Thoracic aorta (tissue), 2 donors: ENCODE data around the gene MOB3C. TPM values are rescaled to one million over a fixed set of nuclear protein-coding genes. Genes with fewer than 3 reads are reported as not detected.

Experiments used
- ATAC-seq: fragments of 150-250 bp; one replicate; pipeline ENCODE4 v1.8.0; 2017; ENCODE audit warnings: low read depth; ENCODE audit not compliant: insufficient number of reproducible peaks, low FRiP score
- DNase-seq: peaks from one replicate; pipeline ENCODE4 v3.0.0-alpha.2; 2020; ENCODE audit warnings: low spot score
- H3K27ac ChIP-seq, 2 donors: fragments of 200-600 bp; sonication (generic); 1 replicate in 1 of 2; 2 replicates in 1 of 2; pipeline ENCODE4 v1.5.1; 2016; ENCODE audit warnings: mild to moderate bottlenecking in 2 of 2, moderate library complexity in 2 of 2
- H3K27me3 ChIP-seq: fragments of 200-600 bp; sonication (generic); replicated peaks from 2 replicates; pipeline ENCODE4 v1.6.0; 2016; ENCODE audit warnings: mild to moderate bottlenecking; ENCODE audit not compliant: insufficient read depth
- H3K36me3 ChIP-seq: fragments of 200-600 bp; sonication (generic); one replicate; pipeline ENCODE4 v1.5.1; 2016
- H3K4me1 ChIP-seq, 2 donors: fragments of 200-600 bp; sonication (generic); 1 replicate in 1 of 2; 2 replicates in 1 of 2; pipeline versions ENCODE4 v1.5.1 to v1.6.0; 2016; ENCODE audit warnings: low read depth in 2 of 2, mild to moderate bottlenecking in 1 of 2; ENCODE audit not compliant: control insufficient read depth in 1 of 2
- H3K4me3 ChIP-seq: fragments of 200-600 bp; sonication (generic); 2 replicates; pipeline ENCODE4 v1.5.1; 2016; ENCODE audit warnings: mild to moderate bottlenecking
- H3K9me3 ChIP-seq: fragments of 200-600 bp; sonication (generic); 2 replicates; pipeline ENCODE4 v1.5.1; 2016
- CTCF ChIP-seq: fragments of 200-600 bp; sonication (generic); IDR thresholded peaks from one replicate; pipeline ENCODE4 v1.5.1; 2019; ENCODE audit warnings: antibody characterized with exemption
- total RNA-seq, 2 donors: library from RNA; depleted of rRNA; stranded (reverse); fragments of >200 nt; gene quantifications; one replicate each; pipeline versions ENCODE4 v1.1.0 to v1.2.3, GENCODE V29; 2016

The MOB3C gene
- total RNA-seq, 2 donors from 2014 or later = 29.5 to 42.3 TPM

GRCh38 chr1:46638921-46639320, 22.3 kb upstream of the MOB3C start:
- ATAC-seq (no peak), DNase-seq (no peak)
- H3K27ac ChIP-seq = peak overlapping the region; percentile 3 to 12
- no peak overlapping the region for H3K4me3 ChIP-seq
- no peak for TF ChIP-seq CTCF
- H3K9me3 ChIP-seq = no peaks in the 10 kb centered on the region
- H3K36me3 ChIP-seq = peaks cover 15% of the 10 kb centered on the region
- H3K4me1 ChIP-seq = peaks cover 10 to 39% of the 10 kb centered on the region in 2 donors
- no peaks in the 10 kb centered on the region for H3K27me3 ChIP-seq

GRCh38 chr1:46637444-46638083, 21.0 kb upstream of the MOB3C start:
- Histone ChIP-seq H3K27me3 (no peaks in the 10 kb centered on the region), H3K9me3 (no peaks in the 10 kb centered on the region), H3K4me1 (peaks cover 5 to 30% of the 10 kb centered on the region in 2 donors), H3K27ac (peak overlapping the region; percentile 66 to 70), H3K36me3 (peaks cover 20% of the 10 kb centered on the region), H3K4me3 (no peak overlapping the region)
- no peak for TF ChIP-seq CTCF
- no peak for ATAC-seq
- no peak for DNase-seq

- Histone ChIP-seq H3K4me1 (peaks cover 5 to 30% of the 10 kb centered on the region in 2 donors), H3K4me3 (no peak overlapping the region), H3K27me3 (no peaks in the 10 kb centered on the region), H3K27ac (no peak overlapping the region), H3K9me3 (no peaks in the 10 kb centered on the region), H3K36me3 (peaks cover 28% of the 10 kb centered on the region)
- TF ChIP-seq CTCF = no peak
- ATAC-seq (no peak), DNase-seq (no peak)
Measured at GRCh38 chr1:46635205-46635604, 18.6 kb upstream of the MOB3C start.

- no peak for ATAC-seq
- TF ChIP-seq CTCF = no peak
- H3K9me3 ChIP-seq = no peaks in the 10 kb centered on the region
- H3K27me3 ChIP-seq = no peaks in the 10 kb centered on the region
- no peak overlapping the region for H3K27ac ChIP-seq
- DNase-seq = no peak
- no peaks in the 10 kb centered on the region for H3K4me1 ChIP-seq
- H3K4me3 ChIP-seq = no peak overlapping the region
- peaks cover 28% of the 10 kb centered on the region for H3K36me3 ChIP-seq
Measured at GRCh38 chr1:46630719-46631118, 14.1 kb upstream of the MOB3C start.

- ATAC-seq (no peak), DNase-seq (no peak)
- Histone ChIP-seq H3K27ac (no peak overlapping the region), H3K36me3 (no peaks in the 10 kb centered on the region), H3K9me3 (no peaks in the 10 kb centered on the region), H3K4me3 (no peak overlapping the region), H3K27me3 (no peaks in the 10 kb centered on the region), H3K4me1 (peaks cover 0 to 6% of the 10 kb centered on the region in 2 donors)
- TF ChIP-seq CTCF = no peak
Measured at GRCh38 chr1:46623743-46624644, 7.4 kb upstream of the MOB3C start.
